Activated B cell treated with CpG ODN at 0.5 μM for 24 hours (primary cell): ENCODE measurements around the gene PALM. TPM values are rescaled to one million over a fixed set of nuclear protein-coding genes. Genes with fewer than 3 reads are reported as not detected.

Source experiments
- ATAC-seq: fragments of 200-7000 bp; cut with Tn5 transposase; one replicate; pipeline ENCODE4 v1.10.0; 2021; ENCODE audit warnings: low read depth, mild to moderate bottlenecking, moderate library complexity
- CTCF ChIA-PET: fragments of 350-600 bp; sonication (Branson Sonifier 250); formaldehyde crosslinking; loops from one replicate; lab custom pipeline; 2021; ENCODE audit warnings: antibody characterized with exemption; lab: Charles Lee
- POLR2A ChIA-PET: fragments of 350-600 bp; sonication (Branson Sonifier 250); formaldehyde crosslinking; loops from one replicate; lab custom pipeline; 2021; ENCODE audit warnings: antibody characterized with exemption; lab: Charles Lee
- DNase-seq: peaks from one replicate; pipeline ENCODE4 v3.0.0; 2022
- H3K27ac Mint-ChIP-seq: one replicate; pipeline ENCODE4 v1.8.0; 2020; ENCODE audit warnings: mixed read lengths
- H3K27me3 Mint-ChIP-seq: one replicate; pipeline ENCODE4 v1.8.0; 2021; ENCODE audit warnings: mixed read lengths
- H3K36me3 Mint-ChIP-seq: one replicate; pipeline ENCODE4 v1.8.0; 2021; ENCODE audit warnings: low read depth, mixed read lengths
- H3K4me1 Mint-ChIP-seq: one replicate; pipeline ENCODE4 v1.8.0; 2021; ENCODE audit warnings: mixed read lengths
- H3K4me3 Mint-ChIP-seq: one replicate; pipeline ENCODE4 v1.8.0; 2020; ENCODE audit warnings: mild to moderate bottlenecking, mixed read lengths
- H3K9me3 Mint-ChIP-seq: one replicate; pipeline ENCODE4 v1.8.0; 2020; ENCODE audit warnings: mixed read lengths
- CTCF ChIP-seq: fragments of 200-600 bp; IDR thresholded peaks from one replicate; pipeline ENCODE4 v1.8.0; 2022; ENCODE audit warnings: antibody characterized with exemption, mild to moderate bottlenecking
- intact Hi-C: fragments of 100-400 bp; cut with micrococcal nuclease; formaldehyde crosslinking; loops from one replicate; pipeline ENCODE4 v1.15.1; 2024
- total RNA-seq: library from RNA; stranded (reverse); gene quantifications from 2 replicates; pipeline ENCODE4 v1.2.3, GENCODE V29; 2022

Gene PALM
- total RNA-seq, 1 donor from 2014 or later = not detected

GRCh38 chr19:711254-711653 is 2.5 kb downstream of the PALM start:
- CTCF ChIA-PET = no interaction called here
- no peak overlapping the region for H3K4me3 Mint-ChIP-seq
- H3K4me1 Mint-ChIP-seq = peaks cover 2% of the 10 kb centered on the region
- no peak for ATAC-seq
- no peak for TF ChIP-seq CTCF
- intact Hi-C loops = no loop called here
- peaks cover 31% of the 10 kb centered on the region for H3K27me3 Mint-ChIP-seq
- POLR2A ChIA-PET = no interaction called here
- H3K9me3 Mint-ChIP-seq = peaks cover 7% of the 10 kb centered on the region
- no peak overlapping the region for H3K27ac Mint-ChIP-seq
- no peak for DNase-seq
- H3K36me3 Mint-ChIP-seq = no peaks in the 10 kb centered on the region

GRCh38 chr19:715347-715746 is 6.6 kb downstream of the PALM start:
- TF ChIP-seq CTCF = no peak
- Mint-ChIP-seq H3K36me3 (no peaks in the 10 kb centered on the region), H3K27me3 (peaks cover 24% of the 10 kb centered on the region), H3K27ac (no peak overlapping the region), H3K4me1 (no peaks in the 10 kb centered on the region), H3K4me3 (no peak overlapping the region), H3K9me3 (peaks cover 4% of the 10 kb centered on the region)
- POLR2A ChIA-PET = no interaction called here
- intact Hi-C loops = no loop called here
- CTCF ChIA-PET = no interaction called here
- DNase-seq (no peak), ATAC-seq (no peak)

- no peak for ATAC-seq
- no peaks in the 10 kb centered on the region for H3K36me3 Mint-ChIP-seq
- peaks cover 4% of the 10 kb centered on the region for H3K9me3 Mint-ChIP-seq
- intact Hi-C loops = no loop called here
- H3K27ac Mint-ChIP-seq = no peak overlapping the region
- ChIA-PET CTCF (no interaction called here), POLR2A (no interaction called here)
- DNase-seq = no peak
- no peak for TF ChIP-seq CTCF
- no peak overlapping the region for H3K4me3 Mint-ChIP-seq
- H3K4me1 Mint-ChIP-seq = peaks cover 10% of the 10 kb centered on the region
- H3K27me3 Mint-ChIP-seq = peaks cover 22% of the 10 kb centered on the region
Measured at GRCh38 chr19:718251-718951, 9.7 kb downstream of the PALM start.

- Mint-ChIP-seq H3K4me1 (peaks cover 10% of the 10 kb centered on the region), H3K27me3 (peaks cover 22% of the 10 kb centered on the region)
Measured at GRCh38 chr19:718991-719512, 10.3 kb downstream of the PALM start.

More at GRCh38 chr19:718991-719512, 10.3 kb downstream of the PALM start:
- DNase-seq (no peak), ATAC-seq (no peak)
- POLR2A ChIA-PET = no interaction called here
- TF ChIP-seq CTCF = no peak
- Mint-ChIP-seq H3K36me3 (no peaks in the 10 kb centered on the region), H3K9me3 (peaks cover 4% of the 10 kb centered on the region), H3K4me3 (no peak overlapping the region), H3K27ac (no peak overlapping the region)
- intact Hi-C loops = no loop called here
- CTCF ChIA-PET = no interaction called here
